CD14-positive monocyte (primary cell): ENCODE results near the gene NTNG2. TPM values are rescaled to one million over a fixed set of nuclear protein-coding genes. Genes with fewer than 3 reads are reported as not detected.
A peak's percentile ranks its signal among the peaks of the same experiment; 100 is the strongest.

Experiments
- DNase-seq, 3 donors: peaks; one replicate each; pipeline ENCODE4 v3.0.0-alpha.2; 2011 to 2022
- H2AFZ ChIP-seq: 2 replicates; pipeline ENCODE4 v1.6.0; 2012; ENCODE audit warnings: mild to moderate bottlenecking, low read depth, low read length, inconsistent platforms; ENCODE audit not compliant: insufficient read depth, poor library complexity, severe bottlenecking
- H3K27ac ChIP-seq, 2 donors: 1 replicate in 1 of 2; 2 replicates in 1 of 2; pipeline ENCODE4 v1.5.1; 2012 to 2013; ENCODE audit warnings: low read length in 2 of 2, control low read depth in 1 of 2, inconsistent platforms in 1 of 2, low read depth in 1 of 2, mild to moderate bottlenecking in 1 of 2
- H3K27me3 ChIP-seq, 2 donors: one replicate each; pipeline versions ENCODE4 v1.6.0 to v1.6.1; 2011 to 2013; ENCODE audit warnings: low read length in 2 of 2; ENCODE audit not compliant: control insufficient read depth in 2 of 2, insufficient read depth in 2 of 2
- H3K36me3 ChIP-seq, 2 donors: replicated peaks in 1 of 2; 1 replicate in 1 of 2; 2 replicates in 1 of 2; pipeline versions ENCODE4 v1.5.1 to v1.6.1; 2012 to 2013; ENCODE audit warnings: low read length in 2 of 2, control low read depth in 1 of 2, inconsistent platforms in 1 of 2, mild to moderate bottlenecking in 1 of 2; ENCODE audit not compliant: insufficient read depth in 2 of 2, control insufficient read depth in 1 of 2
- H3K4me1 ChIP-seq, 2 donors: 1 replicate in 1 of 2; 2 replicates in 1 of 2; pipeline versions ENCODE4 v1.5.1 to v1.6.1; 2012 to 2013; ENCODE audit warnings: low read length in 2 of 2, control low read depth in 1 of 2, inconsistent platforms in 1 of 2, mild to moderate bottlenecking in 1 of 2, moderate library complexity in 1 of 2; ENCODE audit not compliant: insufficient read depth in 2 of 2, control insufficient read depth in 1 of 2
- H3K4me2 ChIP-seq: replicated peaks from 2 replicates; pipeline ENCODE3; 2012; ENCODE audit warnings: low read length, moderate library complexity, mild to moderate bottlenecking; ENCODE audit not compliant: poor library complexity, severe bottlenecking; ENCODE audit errors: extremely low read depth
- H3K4me3 ChIP-seq, 3 experiments: fragments of 200-600 bp in 1 of 3; sonication (generic) in 1 of 3; replicated peaks in 1 of 3; 1 replicate in 2 of 3; 2 replicates in 1 of 3; pipeline ENCODE4 v1.5.1; 2011 to 2013; ENCODE audit warnings: low read length in 3 of 3, mild to moderate bottlenecking in 3 of 3, control low read depth in 2 of 3, low read depth in 2 of 3, inconsistent platforms in 1 of 3, moderate library complexity in 1 of 3
- H3K79me2 ChIP-seq: 2 replicates; pipeline ENCODE4 v1.6.0; 2012; ENCODE audit warnings: mild to moderate bottlenecking, control low read depth, inconsistent platforms, low read length, moderate library complexity; ENCODE audit not compliant: insufficient read depth
- H3K9ac ChIP-seq: 2 replicates; pipeline ENCODE4 v1.6.0; 2017; ENCODE audit warnings: low read length, mild to moderate bottlenecking; ENCODE audit not compliant: insufficient read depth, poor library complexity, severe bottlenecking
- H3K9me3 ChIP-seq, 2 donors: replicated peaks in 1 of 2; 1 replicate in 1 of 2; 2 replicates in 1 of 2; pipeline versions ENCODE4 v1.5.1 to v1.6.1; 2012 to 2013; ENCODE audit warnings: low read length in 2 of 2, control low read depth in 1 of 2; ENCODE audit not compliant: control insufficient read depth in 1 of 2, insufficient read depth in 1 of 2
- H4K20me1 ChIP-seq: 2 replicates; pipeline ENCODE4 v1.6.0; 2012; ENCODE audit warnings: mild to moderate bottlenecking, low read length, control low read depth, moderate library complexity; ENCODE audit not compliant: insufficient read depth
- H3K27ac Mint-ChIP-seq, 7 donors: one replicate each; pipeline ENCODE4 v1.8.0; 2020; ENCODE audit warnings: mild to moderate bottlenecking in 7 of 7, mixed read lengths in 7 of 7, moderate library complexity in 6 of 7, inconsistent platforms in 2 of 7
- H3K27me3 Mint-ChIP-seq, 3 donors: one replicate each; pipeline ENCODE4 v1.8.0; 2021 to 2022; ENCODE audit warnings: low read depth in 3 of 3, mild to moderate bottlenecking in 3 of 3, mixed read lengths in 3 of 3, moderate library complexity in 3 of 3, inconsistent platforms in 1 of 3
- H3K36me3 Mint-ChIP-seq, 2 donors: one replicate each; pipeline ENCODE4 v1.8.0; 2020; ENCODE audit warnings: mixed read lengths in 2 of 2, inconsistent platforms in 1 of 2, mild to moderate bottlenecking in 1 of 2
- H3K4me1 Mint-ChIP-seq: one replicate; pipeline ENCODE4 v1.8.0; 2020; ENCODE audit warnings: mild to moderate bottlenecking, mixed read lengths
- H3K4me3 Mint-ChIP-seq, 2 donors: one replicate each; pipeline ENCODE4 v1.8.0; 2020; ENCODE audit warnings: mild to moderate bottlenecking in 2 of 2, mixed read lengths in 2 of 2, moderate library complexity in 1 of 2
- H3K9me3 Mint-ChIP-seq, 7 donors: one replicate each; pipeline ENCODE4 v1.8.0; 2020 to 2022; ENCODE audit warnings: mixed read lengths in 7 of 7, mild to moderate bottlenecking in 6 of 7, moderate library complexity in 6 of 7, inconsistent platforms in 2 of 7
- CTCF ChIP-seq: fragments of 200-600 bp; IDR thresholded peaks from one replicate; pipeline ENCODE4 v1.8.0; 2022; ENCODE audit warnings: antibody characterized with exemption, mild to moderate bottlenecking
- WGBS: methylation state at CpG from one replicate; pipeline ENCODE4 v1.1.5; 2013; ENCODE audit warnings: missing lambda C conversion rate; ENCODE audit not compliant: insufficient coverage; 5-methylcytosine and 5-hydroxymethylcytosine counted together
- intact Hi-C, 2 donors: fragments of 100-400 bp; cut with micrococcal nuclease; formaldehyde crosslinking; loops; one replicate each; pipeline versions ENCODE4 v1.15.0 to v1.15.1; 2023
- polyA plus RNA-seq, 3 donors: library from polyadenylated mRNA; depleted of rRNA in 1 of 3; unstranded in 2 of 3; stranded (reverse) in 1 of 3; fragments of 300-500 nt in 2 of 3; fragments of >200 nt in 1 of 3; fragmentation: Illumina TruSeq in 2 of 3; gene quantifications; 1 replicate in 2 of 3; 2 replicates in 1 of 3; pipeline ENCODE4 v1.2.3, GENCODE V29; 2012 to 2021

NTNG2 gene
- polyA plus RNA-seq, 3 donors = 2.1 to 10.0 (median 5.0) TPM

GRCh38 chr9:132207215-132207614 lies 45.4 kb downstream of the NTNG2 start:
- H3K27ac Mint-ChIP-seq = no peak overlapping the region
- H2AFZ ChIP-seq = no peak overlapping the region
- no peak overlapping the region for H3K27ac ChIP-seq
- H3K9ac ChIP-seq = no peak overlapping the region
- H3K79me2 ChIP-seq = no peaks in the 10 kb centered on the region
- no peak overlapping the region for H3K4me2 ChIP-seq
- no peaks in the 10 kb centered on the region for H3K9me3 ChIP-seq
- no peak overlapping the region for H3K4me3 Mint-ChIP-seq
- no peak for TF ChIP-seq CTCF
- intact Hi-C loops = no loop called here
- H4K20me1 ChIP-seq = no peaks in the 10 kb centered on the region
- peaks cover 10% of the 10 kb centered on the region for H3K4me1 Mint-ChIP-seq
- H3K4me1 ChIP-seq = no peaks in the 10 kb centered on the region
- no peaks in the 10 kb centered on the region for H3K36me3 Mint-ChIP-seq
- H3K4me3 ChIP-seq = no peak overlapping the region
- DNase-seq = no peak
- H3K9me3 Mint-ChIP-seq = peaks cover 0 to 9% (median 2%) of the 10 kb centered on the region in 7 donors
- 90% methylated on average over 14 of the region's 14 CpGs for WGBS
- H3K36me3 ChIP-seq = no peaks in the 10 kb centered on the region
- no peaks in the 10 kb centered on the region for H3K27me3 ChIP-seq
- H3K27me3 Mint-ChIP-seq = peaks cover 11 to 14% (median 13%) of the 10 kb centered on the region in 3 donors

- no peak overlapping the region for H2AFZ ChIP-seq
- no peaks in the 10 kb centered on the region for H4K20me1 ChIP-seq
- H3K9ac ChIP-seq = no peak overlapping the region
- no peak for TF ChIP-seq CTCF
- WGBS = 79% methylated on average over 16 of the region's 16 CpGs
- no peaks in the 10 kb centered on the region for H3K79me2 ChIP-seq
- intact Hi-C loops = no loop called here
- H3K9me3 Mint-ChIP-seq = peaks cover 0 to 7% (median 2%) of the 10 kb centered on the region in 7 donors
- H3K27ac Mint-ChIP-seq = no peak overlapping the region
- H3K4me3 ChIP-seq = no peak overlapping the region
- peaks cover 10% of the 10 kb centered on the region for H3K4me1 Mint-ChIP-seq
- H3K4me2 ChIP-seq = no peak overlapping the region
- no peaks in the 10 kb centered on the region for H3K4me1 ChIP-seq
- no peaks in the 10 kb centered on the region for H3K9me3 ChIP-seq
- H3K27ac ChIP-seq = no peak overlapping the region
- H3K27me3 Mint-ChIP-seq = peaks cover 3 to 13% (median 11%) of the 10 kb centered on the region in 3 donors
- peak overlapping the region in 1 of 2 donors; percentile 27 for H3K4me3 Mint-ChIP-seq
- no peaks in the 10 kb centered on the region for H3K36me3 ChIP-seq
- H3K27me3 ChIP-seq = no peaks in the 10 kb centered on the region
- no peaks in the 10 kb centered on the region for H3K36me3 Mint-ChIP-seq
- no peak for DNase-seq
Measured at GRCh38 chr9:132207839-132208615, 46.2 kb downstream of the NTNG2 start.
